A549 (cell line): ENCODE results near the gene NUDT6. TPM values are rescaled to one million over a fixed set of nuclear protein-coding genes. Genes with fewer than 3 reads are reported as not detected.

ENCODE experiments used
- ATAC-seq, 2 experiments: fragments of 200-7000 bp in 1 of 2; fragments of >200 bp in 1 of 2; cut with Nextera tagmentation in 1 of 2; cut with Tn5 transposase in 1 of 2; 3 replicates each; pipeline versions ENCODE4 v1.8.0 to v1.9.1; 2018 to 2020; ENCODE audit warnings: mild to moderate bottlenecking in 1 of 2, moderate library complexity in 1 of 2
- CTCF ChIA-PET: fragments of 300-600 bp; sonication (Branson Sonifier 250); formaldehyde crosslinking; extraction: SDS; loops from one replicate; lab custom pipeline; 2021; ENCODE audit warnings: antibody characterized with exemption, inconsistent platforms; lab: Yijun Ruan, JAX
- POLR2A ChIA-PET: fragments of 350-600 bp; formaldehyde crosslinking; extraction: SDS; loops from one replicate; lab custom pipeline; 2021; ENCODE audit warnings: antibody characterized with exemption, inconsistent platforms; lab: Yijun Ruan, JAX
- DNase-seq, 2 experiments: peaks; one replicate each; pipeline versions ENCODE4 v3.0.0 to v3.0.0-alpha.2; 2011 to 2016; ENCODE audit warnings: low read depth in 1 of 2, low spot score in 1 of 2
- FAIRE-seq: peaks from 2 replicates; lab custom pipeline; 2011; peaks lifted over from hg19 to GRCh38; lab: Jason Lieb, UNC
- H3K27ac ChIP-seq, 2 experiments: fragments of >200 bp; sonication (Bioruptor Twin); formaldehyde crosslinking; 3 replicates each; pipeline ENCODE4 v1.5.1; 2016 to 2017
- H3K4me1 ChIP-seq: fragments of >200 bp; sonication (Bioruptor Twin); formaldehyde crosslinking; 3 replicates; pipeline ENCODE4 v1.6.1; 2016
- H3K4me2 ChIP-seq: fragments of >200 bp; sonication (Bioruptor Twin); formaldehyde crosslinking; 3 replicates; pipeline ENCODE4 v1.6.1; 2016
- H3K4me3 ChIP-seq: fragments of >200 bp; sonication (Bioruptor Twin); formaldehyde crosslinking; 3 replicates; pipeline ENCODE4 v1.5.1; 2016
- H3K9me3 ChIP-seq: fragments of >200 bp; sonication (Bioruptor Twin); formaldehyde crosslinking; 3 replicates; pipeline ENCODE4 v1.6.1; 2016
- ATOH8 ChIP-seq: fragments of 250-450 bp; sonication (Bioruptor Pico); IDR thresholded peaks from 2 replicates; pipeline ENCODE4 v1.5.0; 2020; ENCODE audit warnings: low read depth, mild to moderate bottlenecking, moderate library complexity
- BHLHE40 ChIP-seq: IDR thresholded peaks from 2 replicates; pipeline ENCODE4 v1.6.1; 2012; ENCODE audit warnings: low read depth, low read length, inconsistent platforms
- CBX8 ChIP-seq: fragments of 200-600 bp; sonication (generic); IDR thresholded peaks from 2 replicates; pipeline ENCODE4 v1.6.1; 2016
- CHD4 ChIP-seq: fragments of 200-600 bp; sonication (generic); IDR thresholded peaks from 2 replicates; pipeline ENCODE4 v1.6.1; 2016; ENCODE audit warnings: antibody characterized with exemption, mild to moderate bottlenecking, borderline replicate concordance
- CTCF ChIP-seq: fragments of >200 bp; sonication (Bioruptor Twin); formaldehyde crosslinking; IDR thresholded peaks from 3 replicates; pipeline ENCODE4 v1.5.1; 2016
- E2F6 ChIP-seq: IDR thresholded peaks from 2 replicates; pipeline ENCODE4 v1.6.1; 2012; ENCODE audit warnings: low read depth, borderline replicate concordance
- EHF ChIP-seq: fragments of 250-450 bp; sonication (Bioruptor Pico); IDR thresholded peaks from 2 replicates; pipeline ENCODE4 v1.5.0; 2020; ENCODE audit warnings: mild to moderate bottlenecking
- EP300 ChIP-seq, 2 experiments: fragments of >200 bp; sonication (Bioruptor Twin); formaldehyde crosslinking; IDR thresholded peaks; 2 replicates in 1 of 2; 3 replicates in 1 of 2; pipeline ENCODE4 v1.6.1; 2016 to 2017
- ESRRA ChIP-seq: fragments of 150-350 bp; IDR thresholded peaks from 2 replicates; pipeline ENCODE4 v1.6.1; 2014; ENCODE audit warnings: mild to moderate bottlenecking, low read length, borderline replicate concordance
- FOXS1 ChIP-seq: fragments of 250-450 bp; sonication (Bioruptor Pico); IDR thresholded peaks from 2 replicates; pipeline ENCODE4 v1.5.0; 2020; ENCODE audit warnings: mild to moderate bottlenecking, moderate library complexity
- GATA3 ChIP-seq: IDR thresholded peaks from 2 replicates; pipeline ENCODE4 v1.6.1; 2012; ENCODE audit warnings: borderline replicate concordance
- HDAC2 ChIP-seq: fragments of 200-600 bp; sonication (generic); IDR thresholded peaks from 2 replicates; pipeline ENCODE4 v1.6.1; 2016
- HES2 ChIP-seq: fragments of >200 bp; sonication (Bioruptor Twin); formaldehyde crosslinking; IDR thresholded peaks from 2 replicates; pipeline ENCODE4 v1.6.1; 2016
- HEYL ChIP-seq: fragments of 250-450 bp; sonication (Bioruptor Pico); IDR thresholded peaks from 2 replicates; pipeline ENCODE4 v1.8.0; 2021; ENCODE audit warnings: mild to moderate bottlenecking, moderate library complexity
- HOXB5 ChIP-seq: fragments of 250-450 bp; sonication (Bioruptor Pico); IDR thresholded peaks from 2 replicates; pipeline ENCODE4 v1.5.0; 2020; ENCODE audit warnings: mild to moderate bottlenecking, moderate library complexity
- JUNB ChIP-seq: fragments of >200 bp; sonication (Bioruptor Twin); formaldehyde crosslinking; IDR thresholded peaks from 2 replicates; pipeline ENCODE4 v1.6.1; 2016
- KDM1A ChIP-seq: fragments of 200-600 bp; sonication (generic); IDR thresholded peaks from 2 replicates; pipeline ENCODE4 v1.6.1; 2016; ENCODE audit warnings: low read depth, mild to moderate bottlenecking
- MAFK ChIP-seq: fragments of 450-650 bp; IDR thresholded peaks from 2 replicates; pipeline ENCODE4 v1.6.1; 2014; ENCODE audit not compliant: partially characterized antibody
- MAZ ChIP-seq: fragments of 150-350 bp; IDR thresholded peaks from 2 replicates; pipeline ENCODE4 v1.6.1; 2014; ENCODE audit warnings: antibody characterized with exemption, low read depth, low read length, borderline replicate concordance
- NPAS2 ChIP-seq: fragments of 250-450 bp; sonication (Bioruptor Pico); IDR thresholded peaks from 2 replicates; pipeline ENCODE4 v1.8.0; 2022; ENCODE audit warnings: mild to moderate bottlenecking, moderate library complexity, borderline replicate concordance
- PHF8 ChIP-seq: fragments of 200-600 bp; sonication (generic); IDR thresholded peaks from 2 replicates; pipeline ENCODE4 v1.6.1; 2016; ENCODE audit warnings: low read depth, mild to moderate bottlenecking, antibody characterized with exemption, moderate library complexity, borderline replicate concordance
- RFX5 ChIP-seq: fragments of 450-650 bp; IDR thresholded peaks from 2 replicates; pipeline ENCODE4 v1.7.1; 2014; ENCODE audit warnings: antibody characterized with exemption, mild to moderate bottlenecking, moderate library complexity
- RNF2 ChIP-seq: fragments of 200-600 bp; sonication (generic); IDR thresholded peaks from 2 replicates; pipeline ENCODE4 v1.6.1; 2016; ENCODE audit warnings: low read depth, mild to moderate bottlenecking, antibody characterized with exemption, moderate library complexity, borderline replicate concordance
- SREBF2 ChIP-seq: fragments of 450-650 bp; IDR thresholded peaks from 2 replicates; pipeline ENCODE4 v1.6.1; 2014; ENCODE audit warnings: mild to moderate bottlenecking, moderate library complexity
- TP53 ChIP-seq: fragments of 250-450 bp; sonication (Bioruptor Pico); IDR thresholded peaks from 2 replicates; pipeline ENCODE4 v1.5.0; 2021; ENCODE audit warnings: mild to moderate bottlenecking, moderate library complexity
- ZNF302 ChIP-seq: fragments of 250-450 bp; sonication (Bioruptor Pico); IDR thresholded peaks from 2 replicates; pipeline ENCODE4 v1.9.0; 2021; ENCODE audit warnings: inconsistent platforms, mild to moderate bottlenecking, moderate library complexity
- WGBS: methylation state at CpG from one replicate; pipeline ENCODE4 v1.1.6; 2017; ENCODE audit errors: missing lambda C conversion rate; 5-methylcytosine and 5-hydroxymethylcytosine counted together
- polyA plus RNA-seq, 4 experiments: library from polyadenylated mRNA; depleted of rRNA in 3 of 4; stranded (reverse); fragments of >200 nt; fragmentation: RNase III in 1 of 4; extraction: RNeasy Plus Mini Kit Qiagen cat#74134 plus additional on column Dnase treatment in 1 of 4; gene quantifications; 2 replicates in 3 of 4; 3 replicates in 1 of 4; pipeline ENCODE4 v1.2.3, GENCODE V29; 2011 to 2017

NUDT6 gene
- polyA plus RNA-seq, 2 of the 4 experiments (the other 2 are of a cell fraction), result 9.9 to 12.7 TPM

- 45% methylated on average over 3 of the region's 3 CpGs for WGBS
- FAIRE-seq (no peak), ATAC-seq (peak in 1 of 2 experiments; percentile 45; a peak in 3 of 6 replicates), DNase-seq (peak in 1 of 2 experiments; percentile 13)
- TF ChIP-seq KDM1A (no peak), PHF8 (no peak), MAFK (peak; percentile 8), HDAC2 (no peak), GATA3 (no peak), EHF (CRISPR knock-in tag) (no peak), RFX5 (no peak), HEYL (no peak), CBX8 (no peak)
- ChIA-PET CTCF (interaction anchor here (3.1 kb wide), 1 partner anchor 19 kb away, joined by 13 read pairs; no protein-coding TSS in a partner anchor), POLR2A (no interaction called here)
- Histone ChIP-seq H3K4me1 (peaks cover 87% of the 10 kb centered on the region), H3K27ac (peak overlapping the region; percentile 83 to 85), H3K4me2 (peak overlapping the region; percentile 58), H3K9me3 (no peaks in the 10 kb centered on the region), H3K4me3 (no peak overlapping the region)
These were observed 27.6 kb downstream of the NUDT6 start for GRCh38 chr4:122894827-122895226.

- H3K9me3 ChIP-seq, result no peaks in the 10 kb centered on the region
- ChIA-PET POLR2A (no interaction called here), CTCF (no interaction called here)
- H3K4me2 ChIP-seq, result peak overlapping the region; percentile 68
- H3K4me1 ChIP-seq, result peaks cover 62% of the 10 kb centered on the region
- peak; percentile 43 to 58; a peak in 4 of 6 replicates for ATAC-seq
- 24% methylated on average over 2 of the region's 2 CpGs for WGBS
- no peak for DNase-seq
- TF ChIP-seq NPAS2, result no peak
- TF ChIP-seq JUNB, result peak; percentile 14; the same call in 1 of the 2 replicates
- no peak for TF ChIP-seq HOXB5 (CRISPR knock-in tag)
- H3K27ac ChIP-seq, result peak overlapping the region; percentile 73 to 76
- FAIRE-seq, result no peak
- H3K4me3 ChIP-seq, result no peak overlapping the region
These were observed 32.1 kb downstream of the NUDT6 start for GRCh38 chr4:122890147-122890795.

- DNase-seq, result peak in 1 of 2 experiments; percentile 37
- Histone ChIP-seq H3K9me3 (no peaks in the 10 kb centered on the region), H3K4me1 (peaks cover 61% of the 10 kb centered on the region), H3K27ac (peak overlapping the region; percentile 73 to 76; a peak in 5 of 6 replicates), H3K4me3 (no peak overlapping the region), H3K4me2 (peak overlapping the region; percentile 68)
- peak; percentile 59 to 66; a peak in 5 of 6 replicates for ATAC-seq
- TF ChIP-seq EP300 (IDR thresholded peaks at IDR 0.05) (no peak), CTCF (no peak), ESRRA (no peak), ZNF302 (CRISPR knock-in tag) (no peak), HDAC2 (no peak), KDM1A (no peak), ATOH8 (no peak), HES2 (no peak), MAFK (no peak), HOXB5 (CRISPR knock-in tag) (no peak), SREBF2 (no peak), TP53 (CRISPR knock-in tag) (no peak), EHF (CRISPR knock-in tag) (no peak), RNF2 (no peak), E2F6 (no peak), NPAS2 (no peak), CHD4 (no peak), FOXS1 (CRISPR knock-in tag) (no peak), MAZ (no peak), BHLHE40 (no peak)
- WGBS, result 9% methylated on average over 1 of the region's 1 CpG
- FAIRE-seq, result no peak
- ChIA-PET POLR2A (no interaction called here), CTCF (no interaction called here)
These were observed 32.7 kb downstream of the NUDT6 start for GRCh38 chr4:122889726-122890125.
